Limb (tissue), 2 donors: ENCODE measurements around the gene RASL10B.
"Not testable (repeated sequence)": the region's sequence is repeated elsewhere in the genome, so short reads cannot be mapped to it uniquely, and the experiment has no call there.

Source experiments
- DNase-seq, 2 donors: peaks; one replicate each; pipeline ENCODE4 v3.0.0-alpha.2; 2016; ENCODE audit errors: extremely low spot score in 2 of 2

RASL10B gene

GRCh38 chr17:35740997-35741931, 9.8 kb downstream of the RASL10B start:
- no peak for DNase-seq

- DNase-seq = no peak
These were observed 11.1 kb downstream of the RASL10B start for GRCh38 chr17:35742496-35742895.

GRCh38 chr17:35742896-35743477, 11.5 kb downstream of the RASL10B start:
- no peak for DNase-seq

DNA sequence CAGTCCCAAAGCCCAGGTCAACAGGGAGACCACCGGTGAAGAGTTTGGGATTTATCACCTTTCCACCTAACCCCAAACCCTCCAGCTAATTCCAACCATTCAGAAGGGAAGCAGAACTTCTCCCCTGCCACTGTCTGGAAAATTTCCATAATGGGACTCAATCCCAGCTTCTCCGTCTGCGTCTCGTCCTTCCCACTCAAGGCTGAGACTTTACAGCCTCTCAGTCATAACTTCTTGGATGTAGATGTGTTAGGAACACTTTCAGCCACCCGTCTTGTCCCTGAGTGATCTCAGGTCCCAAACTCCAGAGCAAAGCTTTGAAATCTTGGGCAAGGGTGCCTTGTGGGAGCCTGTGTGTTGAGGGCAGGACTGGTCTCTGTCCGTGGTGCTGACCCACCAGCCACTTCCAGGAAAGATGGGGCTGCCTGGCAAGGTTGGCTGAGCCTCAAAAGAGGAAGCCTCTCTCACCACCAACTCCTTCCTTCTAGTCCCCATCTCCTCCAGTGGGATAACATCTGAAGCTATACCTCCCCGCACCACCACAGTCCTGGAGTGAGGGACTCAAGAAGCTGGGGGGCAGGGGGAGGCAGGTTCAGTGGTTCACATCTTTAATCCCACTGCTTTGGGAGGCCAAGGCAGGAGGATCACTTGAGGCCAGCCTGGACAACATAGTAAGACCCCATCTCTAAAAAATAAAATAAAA, 12.3 kb downstream of the RASL10B start:
- peak in 1 of 2 donors; percentile 59 for DNase-seq

GRCh38 chr17:35744830-35745229, 13.4 kb downstream of the RASL10B start:
- DNase-seq = no peak

DNA sequence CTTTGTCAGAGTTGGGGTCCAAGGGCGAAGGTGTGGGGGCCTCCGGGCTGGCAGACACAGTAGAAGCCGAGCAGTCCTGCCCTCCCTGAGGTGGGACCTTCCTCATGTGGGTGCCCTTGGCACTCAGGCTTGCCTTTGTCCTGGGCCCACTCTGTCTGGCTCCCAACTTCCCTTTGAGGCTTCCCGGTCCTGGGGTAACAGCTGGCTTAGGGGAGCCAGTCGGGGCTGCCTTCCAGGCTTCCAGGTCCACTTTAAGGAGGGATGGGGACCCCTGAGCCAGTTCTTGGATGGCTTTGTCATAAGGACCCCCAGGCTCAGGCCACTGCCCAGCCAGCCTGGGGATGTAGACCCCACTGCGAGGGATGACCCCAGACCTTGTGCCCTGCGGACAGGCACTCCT, 13.8 kb downstream of the RASL10B start:
- DNase-seq = no peak

DNA sequence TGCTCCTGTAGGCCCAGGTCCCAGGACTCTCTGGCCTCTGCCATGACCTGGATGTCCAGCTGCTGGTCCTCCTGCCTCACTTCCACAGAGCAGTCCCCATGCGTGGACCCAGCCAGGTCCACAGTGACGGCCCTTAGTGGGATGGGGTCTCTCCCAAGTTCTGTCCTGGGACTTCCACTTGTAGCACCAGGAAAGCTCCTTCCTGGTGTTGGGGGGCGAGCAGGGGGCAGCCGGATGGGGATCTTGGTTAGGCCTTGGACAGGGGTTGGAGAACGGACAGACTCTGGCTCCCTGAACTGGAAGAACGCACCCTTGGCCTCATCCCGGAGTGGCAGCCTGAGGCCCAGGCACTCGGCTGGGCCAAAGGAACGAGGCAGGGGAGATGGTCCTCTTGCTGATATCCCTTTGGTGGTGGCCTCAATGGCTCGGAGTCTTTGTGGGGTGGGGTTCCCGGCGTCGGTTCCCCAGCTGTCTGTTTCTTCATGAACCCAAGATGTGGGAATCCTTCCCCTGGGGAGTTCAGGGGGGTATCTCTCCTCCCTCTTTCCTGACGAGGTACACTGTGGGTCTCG, 14.4 kb downstream of the RASL10B start:
- no peak for DNase-seq

DNA sequence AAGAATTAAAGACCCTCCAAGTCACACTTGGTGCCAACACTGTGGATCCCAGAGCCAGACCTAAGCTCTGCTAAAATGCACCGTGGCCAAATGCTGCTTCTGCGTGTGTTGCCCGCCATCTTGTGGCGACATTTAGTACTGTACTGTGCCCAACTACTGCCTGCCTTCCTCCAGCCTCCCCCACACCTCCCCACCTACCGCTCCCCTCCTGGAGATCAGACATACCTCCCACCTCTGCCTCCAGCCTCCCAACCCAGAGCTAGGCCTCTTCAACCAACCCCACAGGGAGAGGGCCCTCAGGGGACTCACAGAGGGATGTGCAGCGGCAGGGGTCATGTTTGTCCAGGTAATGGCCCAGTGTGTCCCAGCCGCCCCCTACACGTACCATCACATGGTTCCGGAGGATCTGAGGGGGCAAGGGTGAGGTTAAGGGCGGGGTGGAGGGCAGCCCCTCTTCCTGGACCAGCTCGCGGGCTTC, 16.1 kb downstream of the RASL10B start:
- peak; percentile 77 to 84 for DNase-seq

DNA sequence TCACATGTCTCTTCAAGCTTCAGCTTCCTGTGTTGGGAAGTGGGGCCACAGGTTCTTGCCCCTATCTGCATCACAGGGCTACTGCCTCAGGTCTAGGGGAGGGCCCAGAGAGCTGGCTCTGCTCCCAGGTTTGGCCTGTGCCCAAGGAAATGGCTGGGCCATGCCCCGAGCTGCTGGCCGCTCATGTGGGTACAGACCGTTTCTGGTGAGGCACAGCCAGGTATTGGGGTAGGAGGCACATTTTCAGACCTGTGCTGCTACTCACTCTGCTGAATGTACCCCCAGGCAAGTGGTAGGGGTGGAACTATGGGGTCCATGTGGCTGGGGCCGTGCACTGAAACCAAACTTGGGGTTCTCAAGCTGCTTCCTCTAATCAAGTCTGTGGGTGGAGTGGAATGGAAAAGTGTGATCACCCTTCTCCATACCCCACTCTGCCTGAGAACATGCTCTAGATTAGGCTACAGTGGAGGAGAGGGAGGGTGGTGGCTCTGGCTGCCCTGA, 17.0 kb downstream of the RASL10B start:
- DNase-seq = no peak

- DNase-seq = no peak
These were observed 17.5 kb downstream of the RASL10B start for GRCh38 chr17:35748979-35749378.

- DNase-seq = no peak
These were observed 18.3 kb downstream of the RASL10B start for GRCh38 chr17:35749560-35750412.

GRCh38 chr17:35750526-35751395, 19.3 kb downstream of the RASL10B start:
- no peak for DNase-seq

GRCh38 chr17:35751541-35751940, 20.1 kb downstream of the RASL10B start:
- not testable (repeated sequence) for DNase-seq

DNA sequence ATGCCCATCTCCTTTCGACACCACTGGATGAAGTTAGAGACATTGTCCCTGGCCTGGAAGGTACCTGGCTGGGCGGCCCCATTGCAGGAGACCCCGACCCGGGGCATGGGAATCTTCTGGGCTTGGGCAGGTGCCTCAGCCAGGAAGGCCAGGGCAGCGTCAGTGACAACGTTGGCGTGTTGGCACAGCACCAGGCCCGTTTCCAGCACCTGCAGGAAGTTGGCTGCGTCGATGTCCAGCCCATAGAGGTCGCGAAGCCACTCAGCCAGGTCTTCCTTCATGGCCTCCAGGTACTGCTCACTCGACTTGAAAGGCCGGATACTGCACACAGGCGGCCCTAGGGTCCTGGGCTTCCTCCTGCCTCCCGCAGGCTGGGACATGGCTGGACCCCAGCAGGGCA, 21.0 kb downstream of the RASL10B start:
- no peak for DNase-seq

DNA sequence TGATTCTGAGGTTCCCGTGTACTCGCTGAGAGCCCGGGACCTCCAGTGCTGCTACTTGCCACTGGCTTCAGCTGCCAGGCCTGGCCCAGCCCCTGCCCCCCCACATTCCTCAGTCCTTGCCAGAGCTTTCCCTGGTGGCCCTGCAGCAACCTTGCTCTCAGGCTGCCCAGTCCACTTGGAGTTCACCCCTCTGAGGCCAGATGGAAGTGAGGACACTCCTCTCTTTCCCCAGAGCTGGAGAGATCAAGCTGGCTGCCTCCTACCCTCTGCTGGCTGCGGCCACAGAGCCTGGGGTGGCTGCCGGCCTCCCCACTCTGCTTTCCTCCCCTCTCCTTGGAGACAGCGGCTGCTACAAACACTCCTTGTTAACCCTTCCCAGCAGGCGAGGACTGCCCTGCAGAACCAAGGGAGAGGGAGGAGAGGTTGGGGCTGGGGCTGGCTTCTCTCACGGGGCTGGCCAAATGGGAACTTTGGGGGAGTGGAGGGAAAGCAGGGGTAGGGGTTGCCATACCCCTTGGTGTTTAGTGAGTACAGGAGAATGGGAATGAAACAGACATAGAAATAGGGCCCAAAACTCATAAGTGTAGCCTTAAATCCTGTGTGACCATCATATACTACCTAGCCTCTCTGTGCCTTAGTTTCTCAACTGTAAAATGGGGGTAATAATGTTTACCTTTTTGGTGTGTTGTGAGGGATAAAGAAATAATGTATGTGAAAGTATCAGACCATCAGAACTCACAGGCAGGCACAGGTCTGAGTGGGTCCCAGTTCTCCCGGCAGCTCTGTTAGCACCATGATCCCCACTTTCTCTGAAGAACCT, 21.7 kb downstream of the RASL10B start, which contains the start of gene GAS2L2:
Gene GAS2L2 (minus strand): TSS at position 295 of the 820 bp plus-strand sequence. CDS start 389 bp downstream, outside the sequence.
- DNase-seq = no peak

DNA sequence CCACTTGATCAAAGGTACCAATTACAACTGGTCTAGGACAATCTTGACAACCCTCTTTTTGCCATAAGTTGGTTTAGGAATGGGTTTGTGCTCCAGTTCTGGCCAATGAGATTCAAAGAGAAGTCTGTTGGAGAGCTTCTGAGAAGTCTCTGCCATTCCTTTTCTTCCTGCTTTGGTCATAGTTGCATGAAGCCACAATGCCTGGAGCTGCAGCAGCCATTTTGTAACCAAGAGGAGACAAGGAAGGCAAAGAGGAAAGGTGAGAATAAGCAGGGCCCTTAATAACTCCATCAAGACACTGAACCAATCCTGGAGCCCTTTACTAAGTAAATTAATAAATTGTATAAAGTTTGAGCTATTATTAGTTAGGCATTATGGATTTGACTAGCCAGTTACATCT, 25.8 kb downstream of the RASL10B start:
- DNase-seq = no peak

DNA sequence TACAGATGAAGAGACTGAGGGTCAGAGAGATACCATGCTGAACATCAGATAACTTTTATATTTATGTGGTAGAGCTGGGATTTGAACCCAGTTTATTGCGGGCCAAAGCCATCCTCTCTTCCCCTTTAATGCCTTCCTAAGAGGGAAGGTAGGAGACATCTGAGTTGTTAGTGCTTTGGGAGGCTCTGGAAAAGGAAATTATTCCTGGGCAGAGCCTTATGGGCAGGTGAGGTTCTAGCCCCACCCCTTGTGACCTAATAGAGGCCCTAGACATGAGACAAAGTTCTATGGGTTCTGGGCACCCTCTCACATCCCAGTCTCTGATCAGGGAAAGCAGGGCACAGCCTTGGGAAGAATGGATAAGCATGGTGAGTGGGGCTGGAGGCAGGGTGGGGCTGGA, 29.1 kb downstream of the RASL10B start, which contains the start of gene C17orf50:
Gene C17orf50 (plus strand): TSS at position 301 of the 400 bp plus-strand sequence. CDS start 55 bp downstream, at position 356.
- no peak for DNase-seq

DNA sequence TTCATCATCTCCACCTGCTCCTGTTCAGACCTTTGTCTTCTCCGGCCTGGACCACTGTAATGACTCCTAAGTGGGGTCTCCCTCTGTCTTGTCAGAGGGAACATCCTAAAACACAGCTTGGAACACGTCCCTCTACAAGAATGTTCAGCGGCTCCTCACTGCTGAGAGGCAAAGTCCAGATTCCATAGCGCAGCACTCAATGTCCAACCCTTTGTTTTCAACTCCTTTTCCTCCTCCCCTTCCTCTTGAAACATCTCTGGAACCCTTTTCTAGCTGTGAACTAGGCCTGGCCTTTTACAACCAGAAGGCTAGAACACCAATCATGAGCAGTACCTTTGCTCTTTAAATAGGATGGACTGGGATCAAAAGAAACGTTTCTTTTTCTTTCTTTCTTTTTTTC, 30.2 kb downstream of the RASL10B start:
- no peak for DNase-seq

- no peak for DNase-seq
These were observed 32.3 kb downstream of the RASL10B start for GRCh38 chr17:35763767-35764122.
